Femur (tissue), 1 donor: ENCODE results near the gene ADGRF3.
"Not testable (repeated sequence)": the region's sequence is repeated elsewhere in the genome, so short reads cannot be mapped to it uniquely, and the experiment has no call there.

Experiments used
- DNase-seq: peaks from one replicate; pipeline ENCODE4 v3.0.0-alpha.2; 2017

The ADGRF3 gene

DNA sequence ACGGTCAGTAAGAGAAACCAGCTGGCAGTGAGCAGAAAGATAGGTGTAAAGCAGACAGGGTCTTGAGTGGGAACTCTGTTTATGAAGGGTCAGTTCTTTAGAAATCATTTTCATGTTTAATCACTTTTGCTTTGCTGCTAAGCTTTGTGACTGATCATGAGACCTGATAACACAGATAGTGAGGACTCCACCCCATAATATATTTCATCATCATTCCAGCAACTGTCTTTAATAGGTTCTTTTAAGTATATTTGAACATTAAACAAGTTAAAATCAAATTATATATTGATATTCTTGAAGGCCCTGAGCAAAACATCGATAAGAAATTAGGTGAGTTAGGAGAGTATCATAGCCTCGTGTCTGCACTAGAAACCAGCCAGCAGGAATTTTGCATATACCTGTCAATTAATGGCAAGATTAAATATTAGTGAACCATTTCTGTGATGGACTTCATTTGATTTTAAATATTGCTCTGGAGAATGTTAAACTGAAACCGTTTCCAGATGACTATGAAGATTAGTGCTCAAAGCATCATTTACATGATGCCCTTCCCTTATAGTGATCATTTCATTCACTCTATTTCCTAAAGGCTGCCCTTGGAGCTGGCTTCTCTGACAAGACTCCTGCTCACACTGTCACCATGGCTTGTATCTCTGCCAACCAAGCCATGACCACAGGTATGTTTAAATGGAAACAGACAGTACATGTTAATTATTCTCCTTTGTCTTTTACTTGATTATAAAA is 69.9 kb downstream of the ADGRF3 start:
- no peak for DNase-seq

DNA sequence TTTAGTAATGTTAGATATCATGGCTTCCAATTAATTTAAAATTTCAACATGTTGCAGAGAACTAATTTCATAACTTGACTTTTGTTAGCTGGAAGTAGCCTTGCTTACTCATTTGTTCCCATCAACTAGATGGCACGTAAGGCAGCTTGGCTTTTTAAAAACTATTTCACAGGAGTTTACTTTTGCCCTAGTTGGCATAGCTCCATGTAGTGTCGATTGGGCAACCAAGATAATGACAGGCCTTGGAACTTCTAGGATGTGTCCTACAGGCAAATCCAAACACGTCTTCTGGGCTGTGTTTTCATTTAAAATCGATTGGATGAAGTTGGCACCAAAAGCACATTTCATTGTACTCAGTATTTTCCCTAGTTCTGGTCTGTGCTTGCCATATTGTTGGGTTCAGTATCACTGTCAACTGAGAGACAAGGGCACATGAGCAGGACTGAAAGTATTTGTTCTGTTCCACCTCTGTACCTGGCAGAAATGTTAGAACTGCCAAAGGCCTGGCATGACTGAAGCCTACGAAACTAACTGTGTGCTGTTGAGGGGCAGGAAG is 72.5 kb downstream of the ADGRF3 start:
- DNase-seq, result peak; percentile 50

DNA sequence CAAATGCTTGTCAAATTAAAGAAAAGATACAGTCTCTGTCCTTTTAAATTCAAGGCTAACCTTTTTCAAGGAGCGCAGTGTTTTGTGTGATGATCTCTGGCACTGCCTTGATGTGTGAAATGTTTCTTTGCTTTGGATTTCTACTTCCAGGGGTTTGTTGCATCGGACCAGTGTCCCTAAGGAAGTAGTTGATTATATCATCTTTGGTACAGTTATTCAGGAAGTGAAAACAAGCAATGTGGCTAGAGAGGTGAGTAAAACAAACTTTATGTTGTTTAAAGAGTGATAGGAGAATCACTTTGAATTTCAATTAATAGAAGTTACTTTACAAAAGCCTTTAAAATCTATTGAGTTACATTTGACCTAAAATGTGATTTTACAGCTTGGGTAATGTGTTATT is 73.1 kb downstream of the ADGRF3 start:
- no peak for DNase-seq

DNA sequence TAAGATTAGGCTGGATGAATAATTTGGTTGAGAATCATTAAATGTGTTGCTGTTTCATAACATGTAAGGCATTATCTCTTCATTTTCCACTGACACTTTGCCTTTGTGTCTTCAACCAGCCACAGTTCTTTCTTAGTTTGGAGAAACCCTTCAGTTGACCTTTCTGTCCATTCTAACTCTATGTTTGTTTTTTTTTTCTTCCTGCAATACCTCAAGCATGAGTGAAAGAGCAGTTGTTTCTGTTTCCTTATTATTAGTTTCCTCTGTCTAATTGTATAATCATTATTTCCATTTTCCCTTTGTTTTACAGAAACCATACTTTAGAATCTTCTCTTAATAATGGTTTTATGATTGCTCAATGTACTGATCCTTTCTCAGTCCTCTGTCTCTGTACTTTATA is 76.2 kb downstream of the ADGRF3 start:
- DNase-seq, result no peak

DNA sequence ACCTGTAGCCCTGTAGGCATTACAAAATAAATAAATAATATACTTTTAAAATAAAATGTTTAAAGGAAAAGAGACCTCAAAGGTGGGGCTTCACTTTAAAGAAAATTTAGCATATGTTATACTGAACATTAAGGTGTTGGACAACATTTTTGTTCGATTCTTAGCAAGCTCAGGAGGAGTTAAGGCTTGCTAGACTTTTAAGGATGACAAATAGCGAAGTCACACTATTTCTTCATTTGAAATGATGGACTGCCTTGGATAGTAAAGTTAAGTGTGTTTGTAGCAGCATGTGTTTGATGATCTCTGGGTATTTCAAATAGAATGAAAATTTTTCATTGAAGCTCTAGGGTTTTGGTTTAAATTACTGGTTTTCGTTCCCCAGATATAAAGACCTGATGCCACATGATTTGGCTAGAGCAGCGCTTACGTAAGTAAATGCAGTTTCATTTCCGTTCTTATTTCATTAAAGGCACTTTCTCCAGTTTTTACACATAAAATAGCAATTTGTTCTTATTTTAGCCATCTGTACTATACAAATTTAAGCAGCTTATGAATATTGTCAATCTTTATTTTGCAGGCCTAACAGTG is 76.9 kb downstream of the ADGRF3 start:
- DNase-seq, result no peak

DNA sequence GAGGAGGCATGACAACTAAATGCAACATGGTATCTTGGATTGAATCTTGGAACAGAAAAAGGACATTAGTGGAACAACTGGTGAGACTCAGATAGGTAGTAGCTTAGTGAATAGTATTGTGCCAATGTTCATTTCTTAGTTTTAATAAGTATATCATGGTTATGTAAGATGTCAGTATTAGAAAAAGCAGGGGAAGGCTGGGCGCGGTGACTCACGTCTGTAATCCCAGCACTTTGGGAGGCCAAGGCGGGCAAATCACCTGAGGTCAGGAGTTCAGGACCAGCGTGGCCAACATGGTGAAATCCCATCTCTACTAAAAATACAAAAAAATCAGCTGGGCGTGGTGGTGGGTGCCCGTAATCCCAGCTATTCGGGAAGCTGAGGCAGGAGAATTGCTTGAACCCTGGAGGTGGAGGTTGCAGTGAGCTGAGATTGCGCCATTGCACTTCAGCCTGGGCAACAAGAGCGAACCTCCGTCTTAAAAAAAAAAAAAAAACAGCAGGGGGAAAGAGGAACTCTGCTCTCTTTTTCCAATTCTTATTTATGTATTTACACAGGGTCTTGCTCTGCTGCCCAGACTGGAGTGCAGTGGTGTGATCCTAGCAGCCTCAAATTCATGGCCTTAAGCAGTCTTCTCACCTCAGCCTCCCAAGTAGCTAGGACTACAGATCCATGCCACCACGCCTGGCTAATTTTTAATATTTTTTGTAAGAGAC is 77.8 kb downstream of the ADGRF3 start:
- not testable (repeated sequence) for DNase-seq

DNA sequence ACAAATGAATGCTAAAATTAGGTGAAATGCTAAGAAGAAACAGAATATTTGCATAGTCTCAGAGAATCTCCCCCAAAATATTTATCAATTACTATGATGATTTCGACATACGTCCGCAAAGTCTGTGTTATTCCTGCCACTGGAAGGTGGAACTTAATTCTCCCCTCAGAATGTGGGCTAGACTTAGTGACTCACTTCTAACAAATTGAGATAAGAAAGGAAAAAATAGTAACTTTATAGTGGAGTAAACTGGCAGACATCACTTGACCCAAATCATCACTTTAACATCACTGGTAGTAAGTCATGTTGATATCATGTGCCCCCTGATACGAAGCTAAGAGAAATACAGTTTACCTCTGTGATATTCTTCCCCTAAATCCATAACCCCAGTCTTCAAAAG is 78.4 kb downstream of the ADGRF3 start:
- DNase-seq, result no peak

DNA sequence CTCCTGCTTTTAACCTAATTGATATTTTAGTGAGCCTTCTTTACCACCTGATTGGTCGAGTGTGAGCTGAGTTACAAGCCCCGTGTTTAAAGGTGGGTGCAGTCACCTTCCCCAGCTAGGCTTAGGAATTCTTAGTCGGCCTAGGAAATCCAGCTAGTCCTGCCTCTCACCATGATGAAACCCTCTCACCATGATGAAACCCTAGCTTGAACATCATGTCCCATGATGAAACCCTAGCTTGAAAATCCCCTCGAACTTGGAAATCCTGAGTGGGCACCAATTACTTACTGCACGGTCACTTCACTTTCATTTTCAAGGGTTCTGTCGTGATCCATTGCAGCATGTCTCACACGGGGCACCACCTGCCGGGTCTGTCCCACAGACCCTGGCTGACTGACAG is 87.8 kb downstream of the ADGRF3 start:
- not testable (repeated sequence) for DNase-seq
